HG02840 (cell line): ENCODE data around the gene ZBTB16.

ENCODE experiments used
- ATAC-seq: cut with Tn5 transposase; IDR thresholded peaks from one replicate; pipeline ENCODE4 v1.9.1; 2021; ENCODE audit warnings: mild to moderate bottlenecking, moderate library complexity, moderate number of reproducible peaks; ENCODE audit not compliant: unreplicated experiment, low FRiP score

Gene ZBTB16, protein sequence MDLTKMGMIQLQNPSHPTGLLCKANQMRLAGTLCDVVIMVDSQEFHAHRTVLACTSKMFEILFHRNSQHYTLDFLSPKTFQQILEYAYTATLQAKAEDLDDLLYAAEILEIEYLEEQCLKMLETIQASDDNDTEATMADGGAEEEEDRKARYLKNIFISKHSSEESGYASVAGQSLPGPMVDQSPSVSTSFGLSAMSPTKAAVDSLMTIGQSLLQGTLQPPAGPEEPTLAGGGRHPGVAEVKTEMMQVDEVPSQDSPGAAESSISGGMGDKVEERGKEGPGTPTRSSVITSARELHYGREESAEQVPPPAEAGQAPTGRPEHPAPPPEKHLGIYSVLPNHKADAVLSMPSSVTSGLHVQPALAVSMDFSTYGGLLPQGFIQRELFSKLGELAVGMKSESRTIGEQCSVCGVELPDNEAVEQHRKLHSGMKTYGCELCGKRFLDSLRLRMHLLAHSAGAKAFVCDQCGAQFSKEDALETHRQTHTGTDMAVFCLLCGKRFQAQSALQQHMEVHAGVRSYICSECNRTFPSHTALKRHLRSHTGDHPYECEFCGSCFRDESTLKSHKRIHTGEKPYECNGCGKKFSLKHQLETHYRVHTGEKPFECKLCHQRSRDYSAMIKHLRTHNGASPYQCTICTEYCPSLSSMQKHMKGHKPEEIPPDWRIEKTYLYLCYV

DNA sequence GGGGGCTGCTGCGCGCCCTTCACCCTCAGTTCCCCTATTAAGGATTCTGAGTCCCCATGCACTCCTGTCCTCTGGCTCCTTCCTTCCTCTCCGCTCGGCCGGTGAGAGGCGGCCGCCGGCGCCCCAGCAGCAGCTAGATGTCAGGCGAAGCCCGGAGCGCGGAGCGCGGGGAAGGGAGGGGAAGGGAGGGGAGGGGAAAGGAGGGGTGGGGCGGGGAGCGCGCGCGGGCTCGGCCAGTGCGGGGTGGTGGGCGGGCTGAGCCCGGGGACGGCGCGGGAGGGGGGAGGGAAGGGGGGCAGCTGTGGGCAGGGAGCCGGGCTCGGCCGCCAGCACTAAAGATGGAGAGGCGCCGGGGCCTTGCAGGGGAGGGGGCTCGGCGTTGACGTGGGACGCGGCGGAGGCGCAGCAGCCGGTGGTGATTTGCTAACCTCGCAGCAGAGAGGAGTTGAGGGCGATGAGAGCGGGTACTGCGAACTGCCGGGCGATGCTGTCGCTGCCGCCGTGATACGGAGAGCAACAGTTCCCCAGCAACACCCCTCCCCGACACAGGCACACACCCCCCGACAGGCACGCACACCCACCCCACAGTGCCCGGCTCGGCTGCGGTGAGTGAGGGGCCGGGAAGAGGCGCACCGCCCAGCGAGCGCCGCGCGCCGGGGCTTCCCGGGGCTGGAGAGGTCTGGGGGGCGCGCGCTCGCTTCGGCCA lies at the start of gene ZBTB16:
TSS of gene ZBTB16 (plus strand) at position 434 of the 706 bp plus-strand sequence. CDS start 3,590 bp downstream, outside the sequence.
- no peak for ATAC-seq

DNA sequence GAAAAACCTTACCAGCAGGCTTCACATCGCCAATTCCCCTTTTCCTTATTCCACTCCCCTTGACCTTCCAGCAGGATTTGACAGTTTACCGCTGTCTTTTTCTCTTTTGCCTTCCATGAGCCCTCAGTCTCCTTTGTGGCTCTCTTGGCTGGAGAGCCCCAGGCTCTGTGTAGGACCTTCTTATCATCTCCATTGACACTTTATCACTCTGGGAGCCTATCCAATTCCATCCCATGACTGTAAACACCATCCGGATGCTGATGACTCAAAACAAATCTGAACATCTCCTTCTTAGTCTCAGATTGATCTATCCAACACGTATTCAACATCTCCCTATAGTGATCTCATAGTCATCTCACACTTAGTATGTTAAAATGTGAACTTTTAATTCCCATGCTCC lies 48.6 kb upstream of the ZBTB16 start:
- ATAC-seq = no peak

DNA sequence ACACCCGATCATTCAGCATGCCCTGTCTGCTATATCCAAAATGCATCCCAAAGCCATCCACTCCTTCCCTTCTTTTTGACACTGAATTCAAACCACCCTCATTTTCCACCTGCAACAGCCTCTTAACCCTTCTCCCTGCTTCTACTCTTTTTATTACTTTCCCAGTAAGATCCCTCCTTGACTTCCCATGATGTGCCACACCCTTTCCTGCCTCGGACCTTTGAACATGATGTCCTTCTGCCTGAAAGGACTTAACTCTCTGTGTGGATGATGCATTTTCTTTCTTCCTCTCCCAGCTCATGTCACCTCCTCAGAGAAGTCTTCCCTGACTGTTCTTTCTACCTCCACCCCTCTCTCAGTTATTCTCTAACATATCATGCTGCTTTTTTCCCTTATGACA lies 48.1 kb upstream of the ZBTB16 start:
- no peak for ATAC-seq

DNA sequence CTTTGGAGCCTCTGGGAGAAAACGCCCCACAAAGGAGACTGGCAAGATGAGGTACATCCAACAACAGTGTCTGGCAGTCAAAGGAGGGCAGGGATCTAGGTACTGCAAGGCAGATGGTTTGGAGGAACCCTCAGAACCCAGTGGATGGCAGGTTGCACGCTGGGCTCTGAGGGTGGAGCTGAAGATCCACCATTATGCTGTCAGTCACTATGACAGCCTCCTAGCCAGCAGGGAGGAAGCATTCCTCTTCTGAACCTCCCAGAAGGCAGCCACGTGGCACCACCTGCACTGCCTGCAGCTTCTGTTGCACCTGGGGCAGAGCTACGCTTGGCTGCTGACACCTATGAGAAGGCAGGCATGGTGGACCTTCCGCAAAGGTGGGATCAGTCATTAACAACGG lies 44.4 kb upstream of the ZBTB16 start:
- no peak for ATAC-seq

DNA sequence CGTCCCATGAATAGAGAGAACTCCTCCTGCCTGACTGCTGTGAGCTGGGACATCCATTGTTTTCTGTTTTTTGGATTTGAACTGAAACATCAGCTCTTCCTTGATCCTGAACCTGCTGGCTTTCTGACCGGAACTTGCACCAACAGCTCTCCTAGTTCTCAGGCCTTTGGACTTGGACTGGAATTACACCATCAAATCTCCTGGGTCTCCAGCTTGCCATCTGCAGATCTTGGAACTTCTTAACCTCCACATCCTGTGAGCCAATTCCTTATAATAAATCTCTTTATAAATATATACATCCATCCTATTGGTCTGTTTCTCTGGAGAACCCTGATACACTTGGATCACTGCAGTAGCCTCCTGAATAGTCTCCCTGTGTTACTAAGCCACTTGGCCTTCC lies 42.5 kb upstream of the ZBTB16 start:
- no peak for ATAC-seq

DNA sequence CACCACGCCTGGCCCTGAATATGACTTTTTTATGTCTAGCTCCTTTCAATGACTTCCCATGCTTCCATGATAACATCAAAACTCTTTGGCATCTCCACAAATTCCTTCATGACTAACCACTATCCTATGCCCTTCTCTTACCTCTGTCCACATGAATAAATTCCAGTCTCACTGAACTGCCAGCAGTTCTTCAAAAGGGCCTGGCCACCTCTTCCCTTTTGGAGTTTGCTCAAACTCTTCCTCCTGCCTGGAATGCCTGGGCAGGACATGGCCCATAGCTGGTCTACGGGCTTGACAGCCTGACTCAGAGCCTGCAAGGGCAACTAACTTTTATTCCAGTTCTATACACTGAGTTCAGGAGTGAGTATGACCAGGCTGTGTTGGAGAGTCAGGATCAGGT lies 41.8 kb upstream of the ZBTB16 start:
- ATAC-seq = no peak

DNA sequence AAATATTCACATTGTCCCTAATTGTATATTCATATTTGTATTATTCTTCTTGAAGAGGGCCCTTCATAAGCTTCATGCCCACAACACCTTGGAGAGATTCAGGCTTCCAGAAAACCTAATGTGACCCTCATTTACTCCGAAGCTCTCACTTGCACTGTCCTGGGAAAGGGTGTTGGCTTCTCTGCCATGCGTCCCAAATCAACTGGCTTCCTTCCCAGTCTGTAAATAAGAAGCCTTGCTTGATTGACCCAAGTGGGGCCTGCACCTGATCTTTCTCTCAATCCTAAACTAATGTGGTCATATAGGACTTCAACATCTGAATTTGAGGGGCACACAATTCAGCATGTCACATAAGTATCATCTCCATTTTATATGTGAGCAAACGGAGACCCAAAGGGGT lies 40.5 kb upstream of the ZBTB16 start:
- ATAC-seq = no peak

DNA sequence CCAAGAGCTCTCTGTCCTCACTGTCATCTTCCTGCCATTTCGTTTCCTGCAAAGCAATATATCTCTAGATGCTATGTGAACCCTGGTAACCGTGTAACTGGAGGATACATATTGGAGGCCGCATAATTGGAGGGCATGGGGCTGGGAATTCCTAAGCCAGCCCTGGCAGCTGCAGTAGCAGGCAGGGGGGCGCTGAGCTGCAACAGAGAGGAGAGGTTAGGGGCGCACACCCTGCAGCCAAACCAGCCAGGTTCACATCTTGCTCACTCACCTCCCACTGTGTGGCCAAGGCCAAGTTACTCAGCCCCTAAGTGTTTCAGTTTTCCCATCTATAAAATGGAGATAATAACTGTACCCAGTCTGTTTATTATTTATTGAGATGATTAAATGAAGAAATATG lies 39.9 kb upstream of the ZBTB16 start:
- no peak for ATAC-seq

DNA sequence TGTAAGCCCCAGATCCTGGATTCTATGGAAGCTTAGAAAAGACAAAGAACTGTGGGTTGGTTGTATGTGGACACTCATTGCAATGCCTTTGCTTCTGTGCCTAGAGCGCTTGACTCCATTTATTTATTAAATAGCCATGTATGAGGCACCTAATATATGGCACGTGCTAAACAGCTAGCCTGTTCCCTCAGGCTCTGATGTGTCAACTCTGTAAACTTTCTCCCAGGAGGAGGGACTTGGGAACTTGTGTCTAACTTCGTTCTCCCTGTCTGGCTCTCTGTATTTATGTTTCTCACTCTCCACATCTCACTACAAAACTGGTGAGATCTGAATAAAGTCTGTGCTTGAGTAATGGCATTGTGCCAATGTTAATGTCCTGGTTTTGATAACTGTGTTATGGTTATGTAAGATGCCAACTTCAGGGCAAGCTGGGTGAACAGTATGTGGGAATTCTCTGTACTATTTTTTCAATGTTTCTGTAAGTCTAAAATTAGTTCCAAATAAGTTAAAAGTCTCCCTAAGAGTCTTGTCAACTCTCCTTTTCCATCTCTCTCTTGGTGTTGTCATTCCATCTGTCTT lies 34.1 kb upstream of the ZBTB16 start:
- no peak for ATAC-seq

DNA sequence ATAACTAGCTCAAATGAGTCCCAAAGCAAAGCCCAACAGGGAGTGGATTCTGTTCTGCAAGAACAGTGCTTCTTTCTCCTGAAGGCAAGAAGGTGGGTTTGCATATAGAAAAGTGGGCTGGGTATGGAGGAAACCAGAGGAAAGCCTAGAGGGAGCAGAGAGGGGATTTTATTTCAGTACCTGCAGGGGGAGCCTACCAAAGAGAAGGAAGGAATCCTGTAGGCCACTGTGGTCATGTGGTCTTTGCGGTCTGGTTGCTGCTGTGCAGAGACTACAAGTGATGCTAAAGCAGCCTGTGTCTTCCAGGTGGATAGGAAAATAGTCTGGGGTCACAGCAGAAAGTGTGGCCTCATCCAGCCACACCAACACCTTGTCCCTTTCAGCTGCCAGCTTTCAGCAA lies 33.2 kb upstream of the ZBTB16 start:
- no peak for ATAC-seq

DNA sequence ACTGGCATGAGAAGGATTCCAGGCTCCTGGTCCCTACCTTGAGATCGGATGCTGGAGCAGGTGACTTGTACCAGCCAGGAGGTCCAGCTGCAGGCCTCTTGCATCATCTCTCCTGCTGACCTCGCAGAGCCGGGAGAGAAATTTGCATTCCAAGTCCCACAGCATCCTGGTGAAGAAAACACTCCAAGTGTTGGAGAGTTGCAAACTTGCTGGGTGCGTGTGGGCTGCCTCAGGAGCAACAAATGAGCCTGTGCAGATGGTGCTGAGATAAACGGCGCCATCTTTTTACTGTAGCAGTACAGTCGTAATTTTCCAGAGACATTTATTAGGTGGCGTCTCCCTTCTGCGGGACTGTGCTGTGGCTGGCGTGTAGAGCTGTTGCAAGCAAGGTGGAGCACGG lies 32.1 kb upstream of the ZBTB16 start:
- no peak for ATAC-seq

DNA sequence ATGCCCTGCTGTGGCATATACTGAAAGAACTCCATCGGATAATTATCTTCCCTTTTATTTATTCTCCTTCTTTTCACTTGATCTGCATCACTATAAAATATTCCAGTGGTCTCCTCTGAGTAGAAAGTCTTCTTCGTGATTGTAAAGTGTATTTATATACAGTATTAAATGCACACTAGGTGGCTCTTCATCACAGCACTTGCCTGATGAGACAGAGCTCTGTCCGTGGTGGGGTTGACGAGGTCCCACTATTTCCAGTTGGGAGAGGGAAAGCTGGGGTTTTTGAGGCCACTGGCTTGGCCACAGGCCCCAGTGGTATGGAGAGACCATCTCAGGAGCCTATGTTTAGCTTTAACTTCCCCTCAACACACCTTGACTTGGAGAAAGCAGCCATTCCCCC lies 31.6 kb upstream of the ZBTB16 start:
- ATAC-seq = no peak

DNA sequence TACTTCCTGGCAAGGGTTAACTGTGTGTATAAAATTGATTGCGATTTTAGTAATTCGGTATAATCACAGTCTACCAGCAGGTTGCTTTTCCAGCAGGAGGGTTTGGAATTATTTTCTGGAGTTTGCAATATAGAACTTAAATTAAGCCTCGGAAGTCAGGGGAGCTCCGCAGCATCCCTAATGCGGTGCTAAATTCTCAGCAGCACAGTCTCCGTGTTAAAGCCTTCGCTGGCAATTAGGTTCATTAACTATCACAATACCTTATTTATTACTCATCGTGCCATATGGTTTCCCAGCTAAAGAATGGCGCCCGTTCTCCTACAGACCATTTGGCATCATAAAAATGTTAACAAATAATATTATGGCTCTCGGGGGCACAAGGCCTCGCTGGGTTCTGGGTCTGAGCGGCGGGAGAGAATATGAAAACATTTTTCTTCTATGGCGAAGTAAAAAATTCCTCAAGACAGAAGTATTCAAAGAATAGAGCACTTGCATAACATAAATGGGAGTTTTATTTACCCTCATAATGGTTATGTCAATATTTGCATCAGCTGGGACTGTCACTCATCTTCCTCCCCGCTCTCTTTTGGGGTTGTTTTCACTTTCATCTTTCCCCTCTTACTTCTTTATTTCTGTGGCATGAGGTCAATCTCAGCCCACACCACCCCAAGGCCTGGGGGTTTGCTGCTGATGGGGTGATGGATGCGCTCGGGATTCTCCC lies 28.1 kb upstream of the ZBTB16 start:
- no peak for ATAC-seq

DNA sequence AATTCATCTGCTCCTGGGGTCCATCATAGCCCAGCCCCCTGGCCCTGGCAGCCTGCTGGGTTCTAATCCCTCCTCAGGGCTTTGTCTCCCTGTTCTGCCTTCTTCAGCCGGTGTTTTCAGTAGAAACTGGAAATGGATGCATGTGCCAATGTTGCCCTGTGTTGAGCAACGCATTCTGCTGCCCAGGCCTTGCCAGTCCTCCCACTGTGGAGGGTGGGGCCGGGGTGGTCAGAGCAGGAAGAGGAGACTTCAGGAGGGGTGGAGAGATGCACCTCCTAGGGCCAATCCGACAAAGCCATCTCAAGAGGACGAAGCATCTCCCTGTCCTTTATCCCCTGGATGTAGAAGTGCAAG lies 27.6 kb upstream of the ZBTB16 start:
- no peak for ATAC-seq

DNA sequence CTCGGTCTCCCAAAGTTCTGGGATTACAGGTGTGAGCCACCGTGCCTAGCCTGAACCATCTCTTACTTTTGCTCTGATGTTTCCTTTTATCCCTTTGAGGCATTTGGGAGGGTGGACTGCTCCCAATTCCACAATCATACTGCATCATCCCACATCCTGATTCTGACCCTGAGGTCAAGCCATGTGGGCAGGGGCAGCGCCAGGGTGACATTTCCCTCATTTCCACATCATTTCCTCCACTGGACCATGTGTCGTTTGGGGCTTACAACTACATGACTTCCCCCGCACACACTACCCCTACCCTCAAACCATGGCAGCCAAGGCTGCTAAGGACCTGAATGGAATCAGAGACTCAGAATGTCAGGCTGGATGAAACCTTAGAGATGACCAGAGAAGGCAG lies 26.4 kb upstream of the ZBTB16 start:
- no peak for ATAC-seq

DNA sequence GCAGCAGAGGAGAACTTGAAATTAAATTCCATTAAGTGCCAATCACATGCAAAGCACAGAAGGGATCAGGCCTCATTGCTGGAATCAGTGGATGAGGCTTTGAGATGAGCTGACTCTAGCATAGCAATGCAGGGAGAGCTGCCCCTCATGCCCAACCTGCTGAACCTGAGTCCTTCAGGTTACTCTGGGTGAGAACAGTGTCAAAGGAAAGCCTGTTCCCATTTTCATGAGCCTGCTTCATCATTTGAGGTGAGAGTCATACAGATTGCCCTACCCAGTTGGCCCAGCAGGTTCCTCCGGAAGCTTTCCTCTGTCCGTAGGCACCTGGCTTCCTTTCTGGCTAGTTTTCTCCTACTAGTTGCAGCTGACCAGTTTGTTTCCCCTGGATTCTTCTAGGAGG lies 25.9 kb upstream of the ZBTB16 start:
- ATAC-seq = no peak

DNA sequence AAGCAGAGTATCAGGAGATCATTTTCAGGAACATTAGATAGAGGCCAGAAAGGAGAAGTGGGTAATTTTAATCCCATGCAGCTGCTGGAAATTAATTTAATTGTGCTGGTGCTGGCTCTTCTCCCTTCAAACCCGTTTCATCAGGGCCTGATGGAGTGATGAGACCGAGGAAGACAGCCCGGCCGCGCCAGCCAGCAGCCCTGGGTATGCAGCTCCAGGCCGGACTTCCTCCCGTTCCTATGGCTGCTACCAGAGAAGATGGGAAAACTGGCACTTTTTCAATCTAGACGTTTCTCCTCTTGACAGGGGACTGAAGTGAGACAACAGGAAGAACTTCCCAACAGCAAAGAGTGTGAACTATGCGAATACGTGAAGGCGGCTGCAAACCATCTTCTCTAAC lies 24.6 kb upstream of the ZBTB16 start:
- ATAC-seq = no peak

DNA sequence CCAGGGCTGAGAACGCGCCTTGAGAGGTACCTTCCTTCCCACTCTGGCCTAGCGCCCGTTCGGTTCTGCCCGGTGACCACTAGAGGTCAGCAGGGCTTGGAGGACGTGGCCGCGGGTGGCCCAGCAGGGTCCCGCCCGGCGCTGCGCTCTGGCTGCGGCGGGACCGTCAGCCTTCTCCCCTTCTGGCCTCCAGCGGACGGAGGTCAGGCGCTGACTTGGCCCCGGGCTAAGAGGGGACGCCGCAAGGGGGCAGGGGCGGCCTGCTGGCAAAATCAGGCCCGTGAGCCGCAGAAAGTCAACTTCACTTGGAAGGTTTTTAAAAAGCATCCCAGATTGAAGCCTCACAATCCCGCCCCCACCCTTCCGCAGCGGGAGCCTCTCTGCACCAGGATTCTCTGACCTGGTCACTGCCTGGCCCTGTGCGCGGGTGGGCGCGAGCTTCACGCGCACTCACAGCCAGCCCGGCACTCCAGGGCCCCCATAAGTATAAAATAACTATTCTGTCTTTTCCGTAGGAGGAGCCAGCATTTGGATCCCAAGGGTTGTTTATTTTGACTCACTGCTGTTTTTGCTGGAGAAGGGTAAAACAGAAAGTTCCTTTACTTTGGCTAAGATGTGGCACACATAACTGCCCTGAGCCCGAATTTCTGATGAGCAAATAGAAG lies 23.2 kb upstream of the ZBTB16 start:
- no peak for ATAC-seq

DNA sequence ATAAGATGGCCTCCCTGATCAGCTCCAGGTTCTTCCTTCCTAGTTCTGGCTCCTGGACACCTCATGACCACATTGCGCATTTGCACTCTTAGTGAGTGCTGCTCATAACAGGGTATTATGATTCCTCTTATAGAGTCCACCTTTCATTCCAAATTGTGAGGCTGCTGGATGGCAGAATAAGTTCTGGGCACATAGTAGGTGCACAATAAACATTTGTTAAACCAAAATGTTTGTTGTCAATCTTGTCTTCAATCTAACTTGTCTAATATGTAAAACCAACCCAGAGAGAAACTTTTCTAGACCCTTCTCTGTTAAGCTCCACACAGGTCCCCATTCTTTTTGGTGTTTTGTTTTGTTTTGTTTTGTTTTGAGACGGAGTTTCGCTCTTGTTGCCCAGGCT lies 22.6 kb upstream of the ZBTB16 start:
- no peak for ATAC-seq

DNA sequence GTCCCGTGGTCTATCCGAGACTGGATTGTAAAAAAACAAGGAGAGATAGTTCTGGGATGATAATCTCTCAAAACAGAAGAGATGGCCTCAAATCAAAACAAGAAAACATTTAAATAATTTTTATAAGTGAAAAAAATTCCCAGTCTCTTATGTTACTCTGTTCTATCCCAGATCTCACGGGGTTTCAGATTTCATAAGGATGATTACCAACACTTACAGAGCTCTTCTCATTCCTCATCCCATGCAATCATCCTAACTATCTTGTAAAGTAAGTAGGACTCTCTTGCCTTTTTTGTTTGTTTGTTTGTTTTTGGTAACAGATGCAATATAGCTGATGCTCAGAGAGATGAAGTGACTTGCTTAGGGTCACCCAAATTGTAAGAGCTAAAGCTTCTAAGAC lies 20.0 kb upstream of the ZBTB16 start:
- no peak for ATAC-seq
